IMR-90 (cell line): ENCODE measurements around the gene CEP63. TPM values are rescaled to one million over a fixed set of nuclear protein-coding genes. Genes with fewer than 3 reads are reported as not detected.
A peak's percentile ranks its signal among the peaks of the same experiment; 100 is the strongest.

Experiments used
- ATAC-seq: fragments of 200-7000 bp; cut with Tn5 transposase; 2 replicates; pipeline ENCODE4 v1.9.1; 2020; ENCODE audit warnings: low read depth, mild to moderate bottlenecking, moderate library complexity
- BruUV-seq: library from RNA; stranded (reverse); fragments of 400-500 nt; replicated peaks from 2 replicates; lab custom pipeline; 2021; lab: Mats Ljungman, UMichigan
- CTCF ChIA-PET: fragments of 300-600 bp; formaldehyde crosslinking; extraction: SDS; loops from one replicate; lab custom pipeline; 2021; ENCODE audit warnings: antibody characterized with exemption; lab: Yijun Ruan, JAX
- POLR2A ChIA-PET: fragments of 300-600 bp; sonication (Branson Sonifier 250); formaldehyde crosslinking; loops from one replicate; lab custom pipeline; 2022; ENCODE audit warnings: antibody characterized with exemption; ENCODE audit not compliant: unreplicated experiment; lab: Charles Lee
- DNase-seq: peaks from one replicate; pipeline ENCODE4 v3.0.0; 2013
- H2AFZ ChIP-seq: replicated peaks from 2 replicates; pipeline ENCODE3; 2013; ENCODE audit warnings: low read length, mild to moderate bottlenecking; ENCODE audit not compliant: poor library complexity
- H2AK5ac ChIP-seq: 2 replicates; pipeline ENCODE4 v1.6.1; 2013; ENCODE audit warnings: low read depth, low read length, inconsistent platforms
- H2AK9ac ChIP-seq: replicated peaks from 2 replicates; pipeline ENCODE3; 2013; ENCODE audit warnings: mild to moderate bottlenecking, low read depth, low read length, moderate library complexity; ENCODE audit not compliant: poor library complexity
- H2BK120ac ChIP-seq: 2 replicates; pipeline ENCODE4 v1.6.1; 2013; ENCODE audit warnings: low read depth, low read length, inconsistent platforms
- H2BK15ac ChIP-seq: 3 replicates; pipeline ENCODE4 v1.6.1; 2013; ENCODE audit warnings: low read depth, low read length, inconsistent platforms
- H2BK20ac ChIP-seq: 2 replicates; pipeline ENCODE4 v1.6.1; 2013; ENCODE audit warnings: low read depth, mild to moderate bottlenecking, inconsistent platforms, low read length, moderate library complexity
- H2BK5ac ChIP-seq: 2 replicates; pipeline ENCODE4 v1.6.1; 2013; ENCODE audit warnings: mild to moderate bottlenecking, low read depth, low read length, inconsistent platforms; ENCODE audit not compliant: poor library complexity, severe bottlenecking
- H3K14ac ChIP-seq: replicated peaks from 2 replicates; pipeline ENCODE4 v1.6.1; 2013; ENCODE audit warnings: low read depth, low read length, inconsistent platforms
- H3K18ac ChIP-seq: 2 replicates; pipeline ENCODE4 v1.6.1; 2013; ENCODE audit warnings: low read depth, low read length, control low read depth
- H3K23ac ChIP-seq: 2 replicates; pipeline ENCODE4 v1.6.1; 2013; ENCODE audit warnings: low read depth, low read length, inconsistent platforms
- H3K27ac ChIP-seq: 2 replicates; pipeline ENCODE4 v1.5.1; 2013; ENCODE audit warnings: mild to moderate bottlenecking, control low read depth, low read length; ENCODE audit not compliant: insufficient read depth
- H3K27me3 ChIP-seq: 2 replicates; pipeline ENCODE4 v1.6.1; 2013; ENCODE audit warnings: low read length; ENCODE audit not compliant: control insufficient read depth, insufficient read depth
- H3K36me3 ChIP-seq: 2 replicates; pipeline ENCODE4 v1.6.1; 2013; ENCODE audit warnings: low read length, mixed read lengths; ENCODE audit not compliant: control insufficient read depth, insufficient read depth
- H3K4ac ChIP-seq: 2 replicates; pipeline ENCODE4 v1.6.1; 2013; ENCODE audit warnings: low read depth, low read length, inconsistent platforms
- H3K4me1 ChIP-seq: 2 replicates; pipeline ENCODE4 v1.6.1; 2013; ENCODE audit warnings: low read length, mixed read lengths; ENCODE audit not compliant: control insufficient read depth, insufficient read depth
- H3K4me2 ChIP-seq: 2 replicates; pipeline ENCODE4 v1.6.1; 2013; ENCODE audit warnings: low read depth, mild to moderate bottlenecking, control low read depth, low read length, moderate library complexity
- H3K4me3 ChIP-seq: 2 replicates; pipeline ENCODE4 v1.5.1; 2013; ENCODE audit warnings: low read depth, mild to moderate bottlenecking, control low read depth, low read length, moderate library complexity; ENCODE audit not compliant: insufficient read depth
- H3K56ac ChIP-seq: 2 replicates; pipeline ENCODE4 v1.6.1; 2013; ENCODE audit warnings: low read length, inconsistent platforms; ENCODE audit not compliant: insufficient read depth; ENCODE audit errors: extremely low read depth
- H3K79me1 ChIP-seq, 2 experiments: 2 replicates each; pipeline ENCODE4 v1.6.1; 2013; ENCODE audit warnings: low read length in 2 of 2, inconsistent platforms in 1 of 2, low read depth in 1 of 2
- H3K9ac ChIP-seq: 2 replicates; pipeline ENCODE4 v1.6.1; 2013; ENCODE audit warnings: low read depth, low read length, control low read depth
- H3K9me1 ChIP-seq: 2 replicates; pipeline ENCODE4 v1.6.1; 2013; ENCODE audit warnings: low read length, inconsistent platforms; ENCODE audit not compliant: insufficient read depth
- H3K9me3 ChIP-seq: 2 replicates; pipeline ENCODE4 v1.6.1; 2013; ENCODE audit warnings: low read length; ENCODE audit not compliant: control insufficient read depth, insufficient read depth
- H4K20me1 ChIP-seq: 2 replicates; pipeline ENCODE4 v1.6.1; 2013; ENCODE audit warnings: low read length, inconsistent platforms; ENCODE audit not compliant: insufficient read depth
- H4K5ac ChIP-seq: 2 replicates; pipeline ENCODE4 v1.6.1; 2013; ENCODE audit warnings: mild to moderate bottlenecking, low read depth, low read length, control low read depth
- H4K8ac ChIP-seq, 2 experiments: 2 replicates each; pipeline ENCODE4 v1.6.1; 2013; ENCODE audit warnings: low read depth in 2 of 2, low read length in 2 of 2, control low read depth in 1 of 2, inconsistent platforms in 1 of 2
- H4K91ac ChIP-seq: 2 replicates; pipeline ENCODE4 v1.6.1; 2013; ENCODE audit warnings: low read depth, low read length, inconsistent platforms; ENCODE audit not compliant: insufficient read depth
- MAFK ChIP-seq: IDR thresholded peaks from 2 replicates; pipeline ENCODE4 v1.6.1; 2012; ENCODE audit warnings: low read depth, low read length, improper control_type of control experiment
- POLR2A ChIP-seq: IDR thresholded peaks from 2 replicates; pipeline ENCODE4 v1.6.1; 2012; ENCODE audit warnings: mild to moderate bottlenecking, low read depth, low read length
- WGBS, 2 experiments: methylation state at CpG; one replicate each; pipeline versions ENCODE4 v1.1.5 to v1.1.7; 2013; ENCODE audit warnings: missing lambda C conversion rate in 2 of 2; ENCODE audit not compliant: insufficient read length in 1 of 2; ENCODE audit errors: extremely low coverage in 2 of 2; 5-methylcytosine and 5-hydroxymethylcytosine counted together
- dilution Hi-C: fragments of 300-500 bp; cut with HindIII; formaldehyde crosslinking; loops from one replicate; pipeline ENCODE4 v1.14.3; 2018; ENCODE audit warnings: low sequenced_read_pairs; ENCODE audit not compliant: unreplicated experiment
- in situ Hi-C: fragments of 300-500 bp; cut with MboI; formaldehyde crosslinking; loops from 3 replicates; pipeline ENCODE4 v1.14.3; 2019; ENCODE audit warnings: low sequenced_read_pairs, inconsistent platforms, mixed read lengths
- intact Hi-C: fragments of 100-400 bp; cut with micrococcal nuclease; formaldehyde crosslinking; loops from 2 replicates; pipeline ENCODE4 v1.10.0; 2022
- polyA plus RNA-seq, 3 experiments: library from polyadenylated mRNA; depleted of rRNA; stranded (reverse); fragments of >200 nt; gene quantifications; 2 replicates each; pipeline ENCODE4 v1.2.3, GENCODE V29; 2012; ENCODE audit warnings: low replicate concordance in 1 of 3
- total RNA-seq: library from RNA; depleted of rRNA; stranded (reverse); fragments of >200 nt; gene quantifications from 2 replicates; pipeline ENCODE4 v1.2.3, GENCODE V29; 2012

Gene CEP63
- total and polyA plus RNA-seq, 2 of the 4 experiments (the other 2 are of a cell fraction): 6.5 to 9.1 TPM

DNA sequence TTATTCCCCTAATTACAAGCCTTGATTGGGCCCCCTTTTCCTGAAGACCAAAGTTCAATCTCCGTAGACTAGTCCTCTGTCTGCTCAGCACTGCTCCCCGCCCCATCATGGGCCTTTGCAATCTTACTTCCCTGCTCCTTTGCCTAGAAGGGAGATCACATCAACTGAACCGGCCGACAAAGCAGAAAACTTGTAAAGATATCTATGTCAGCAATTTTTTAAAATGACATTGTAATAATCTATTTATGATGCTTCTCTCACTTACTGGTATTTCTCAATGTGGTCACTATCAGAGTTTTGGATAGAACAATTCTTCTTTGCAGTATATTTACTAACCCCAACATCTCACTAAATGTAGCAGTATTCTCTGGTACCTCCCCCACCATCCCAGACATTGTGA lies 17.3 kb upstream of the CEP63 start:
- H2AK9ac ChIP-seq: peak overlapping the region; percentile 68
- peak overlapping the region; percentile 49; the same call in 1 of the 2 replicates for H3K4ac ChIP-seq
- DNase-seq (no peak), ATAC-seq (no peak)
- peaks cover 4 to 53% of the 10 kb centered on the region in 2 experiments; a peak in 2 of 4 replicates for H3K79me1 ChIP-seq
- H3K9me3 ChIP-seq: no peaks in the 10 kb centered on the region
- H2AFZ ChIP-seq: no peak overlapping the region
- H2BK15ac ChIP-seq: no peak overlapping the region
- WGBS, 2 experiments: no CpG with 5 or more reads among the region's 4 CpGs
- H3K36me3 ChIP-seq: no peaks in the 10 kb centered on the region
- peak overlapping the region; percentile 35 for H2BK5ac ChIP-seq
- in situ Hi-C loops: no loop called here
- intact Hi-C loops: no loop called here
- H3K27me3 ChIP-seq: no peaks in the 10 kb centered on the region
- no peak overlapping the region for H3K23ac ChIP-seq
- BruUV-seq: no TSS peak
- no peak overlapping the region for H2AK5ac ChIP-seq
- H3K14ac ChIP-seq: no peak overlapping the region
- no peak overlapping the region for H3K9ac ChIP-seq
- no peak overlapping the region for H3K18ac ChIP-seq
- H3K27ac ChIP-seq: no peak overlapping the region
- dilution Hi-C loops: no loop called here
- no peak overlapping the region for H4K5ac ChIP-seq
- no peak overlapping the region for H4K91ac ChIP-seq
- no peak overlapping the region; a peak in 1 of 4 replicates for H4K8ac ChIP-seq
- H2BK20ac ChIP-seq: no peak overlapping the region
- POLR2A ChIA-PET: no interaction called here
- no peak overlapping the region for H3K4me3 ChIP-seq
- no peak overlapping the region for H3K56ac ChIP-seq
- TF ChIP-seq POLR2A (no peak), MAFK (peak; percentile 89)
- peak overlapping the region; percentile 54; the same call in 1 of the 2 replicates for H2BK120ac ChIP-seq
- CTCF ChIA-PET: interaction anchor here (2.0 kb wide), 1 partner anchor 42 kb away, joined by 6 read pairs; no protein-coding TSS in a partner anchor
- H3K4me1 ChIP-seq: peaks cover 30% of the 10 kb centered on the region
- H3K4me2 ChIP-seq: no peak overlapping the region
- peaks cover 44% of the 10 kb centered on the region for H3K9me1 ChIP-seq
- no peaks in the 10 kb centered on the region for H4K20me1 ChIP-seq
